IMR-90 (cell line): ENCODE measurements around the gene EPN2. TPM values are rescaled to one million over a fixed set of nuclear protein-coding genes. Genes with fewer than 3 reads are reported as not detected.

Source experiments
- ATAC-seq: fragments of 200-7000 bp; cut with Tn5 transposase; 2 replicates; pipeline ENCODE4 v1.9.1; 2020; ENCODE audit warnings: low read depth, mild to moderate bottlenecking, moderate library complexity
- BruUV-seq: library from RNA; stranded (reverse); fragments of 400-500 nt; replicated peaks from 2 replicates; lab custom pipeline; 2021; lab: Mats Ljungman, UMichigan
- CTCF ChIA-PET: fragments of 300-600 bp; formaldehyde crosslinking; extraction: SDS; loops from one replicate; lab custom pipeline; 2021; ENCODE audit warnings: antibody characterized with exemption; lab: Yijun Ruan, JAX
- POLR2A ChIA-PET: fragments of 300-600 bp; sonication (Branson Sonifier 250); formaldehyde crosslinking; loops from one replicate; lab custom pipeline; 2022; ENCODE audit warnings: antibody characterized with exemption; ENCODE audit not compliant: unreplicated experiment; lab: Charles Lee
- DNase-seq: peaks from one replicate; pipeline ENCODE4 v3.0.0; 2013
- H2AFZ ChIP-seq: replicated peaks from 2 replicates; pipeline ENCODE3; 2013; ENCODE audit warnings: low read length, mild to moderate bottlenecking; ENCODE audit not compliant: poor library complexity
- H2AK5ac ChIP-seq: 2 replicates; pipeline ENCODE4 v1.6.1; 2013; ENCODE audit warnings: low read depth, low read length, inconsistent platforms
- H2AK9ac ChIP-seq: replicated peaks from 2 replicates; pipeline ENCODE3; 2013; ENCODE audit warnings: mild to moderate bottlenecking, low read depth, low read length, moderate library complexity; ENCODE audit not compliant: poor library complexity
- H2BK120ac ChIP-seq: 2 replicates; pipeline ENCODE4 v1.6.1; 2013; ENCODE audit warnings: low read depth, low read length, inconsistent platforms
- H2BK15ac ChIP-seq: 3 replicates; pipeline ENCODE4 v1.6.1; 2013; ENCODE audit warnings: low read depth, low read length, inconsistent platforms
- H2BK20ac ChIP-seq: 2 replicates; pipeline ENCODE4 v1.6.1; 2013; ENCODE audit warnings: low read depth, mild to moderate bottlenecking, inconsistent platforms, low read length, moderate library complexity
- H2BK5ac ChIP-seq: 2 replicates; pipeline ENCODE4 v1.6.1; 2013; ENCODE audit warnings: mild to moderate bottlenecking, low read depth, low read length, inconsistent platforms; ENCODE audit not compliant: poor library complexity, severe bottlenecking
- H3K14ac ChIP-seq: replicated peaks from 2 replicates; pipeline ENCODE4 v1.6.1; 2013; ENCODE audit warnings: low read depth, low read length, inconsistent platforms
- H3K18ac ChIP-seq: 2 replicates; pipeline ENCODE4 v1.6.1; 2013; ENCODE audit warnings: low read depth, low read length, control low read depth
- H3K23ac ChIP-seq: 2 replicates; pipeline ENCODE4 v1.6.1; 2013; ENCODE audit warnings: low read depth, low read length, inconsistent platforms
- H3K27ac ChIP-seq: 2 replicates; pipeline ENCODE4 v1.5.1; 2013; ENCODE audit warnings: mild to moderate bottlenecking, control low read depth, low read length; ENCODE audit not compliant: insufficient read depth
- H3K27me3 ChIP-seq: 2 replicates; pipeline ENCODE4 v1.6.1; 2013; ENCODE audit warnings: low read length; ENCODE audit not compliant: control insufficient read depth, insufficient read depth
- H3K36me3 ChIP-seq: 2 replicates; pipeline ENCODE4 v1.6.1; 2013; ENCODE audit warnings: low read length, mixed read lengths; ENCODE audit not compliant: control insufficient read depth, insufficient read depth
- H3K4ac ChIP-seq: 2 replicates; pipeline ENCODE4 v1.6.1; 2013; ENCODE audit warnings: low read depth, low read length, inconsistent platforms
- H3K4me1 ChIP-seq: 2 replicates; pipeline ENCODE4 v1.6.1; 2013; ENCODE audit warnings: low read length, mixed read lengths; ENCODE audit not compliant: control insufficient read depth, insufficient read depth
- H3K4me2 ChIP-seq: 2 replicates; pipeline ENCODE4 v1.6.1; 2013; ENCODE audit warnings: low read depth, mild to moderate bottlenecking, control low read depth, low read length, moderate library complexity
- H3K4me3 ChIP-seq: 2 replicates; pipeline ENCODE4 v1.5.1; 2013; ENCODE audit warnings: low read depth, mild to moderate bottlenecking, control low read depth, low read length, moderate library complexity; ENCODE audit not compliant: insufficient read depth
- H3K56ac ChIP-seq: 2 replicates; pipeline ENCODE4 v1.6.1; 2013; ENCODE audit warnings: low read length, inconsistent platforms; ENCODE audit not compliant: insufficient read depth; ENCODE audit errors: extremely low read depth
- H3K79me1 ChIP-seq, 2 experiments: 2 replicates each; pipeline ENCODE4 v1.6.1; 2013; ENCODE audit warnings: low read length in 2 of 2, inconsistent platforms in 1 of 2, low read depth in 1 of 2
- H3K9ac ChIP-seq: 2 replicates; pipeline ENCODE4 v1.6.1; 2013; ENCODE audit warnings: low read depth, low read length, control low read depth
- H3K9me1 ChIP-seq: 2 replicates; pipeline ENCODE4 v1.6.1; 2013; ENCODE audit warnings: low read length, inconsistent platforms; ENCODE audit not compliant: insufficient read depth
- H3K9me3 ChIP-seq: 2 replicates; pipeline ENCODE4 v1.6.1; 2013; ENCODE audit warnings: low read length; ENCODE audit not compliant: control insufficient read depth, insufficient read depth
- H4K20me1 ChIP-seq: 2 replicates; pipeline ENCODE4 v1.6.1; 2013; ENCODE audit warnings: low read length, inconsistent platforms; ENCODE audit not compliant: insufficient read depth
- H4K5ac ChIP-seq: 2 replicates; pipeline ENCODE4 v1.6.1; 2013; ENCODE audit warnings: mild to moderate bottlenecking, low read depth, low read length, control low read depth
- H4K8ac ChIP-seq, 2 experiments: 2 replicates each; pipeline ENCODE4 v1.6.1; 2013; ENCODE audit warnings: low read depth in 2 of 2, low read length in 2 of 2, control low read depth in 1 of 2, inconsistent platforms in 1 of 2
- H4K91ac ChIP-seq: 2 replicates; pipeline ENCODE4 v1.6.1; 2013; ENCODE audit warnings: low read depth, low read length, inconsistent platforms; ENCODE audit not compliant: insufficient read depth
- ELK1 ChIP-seq: fragments of 150-350 bp; IDR thresholded peaks from 2 replicates; pipeline ENCODE4 v1.6.1; 2016; ENCODE audit warnings: low read depth, mild to moderate bottlenecking, low read length, moderate library complexity, borderline replicate concordance
- RCOR1 ChIP-seq: IDR thresholded peaks from 2 replicates; pipeline ENCODE4 v1.6.1; 2012; ENCODE audit warnings: mild to moderate bottlenecking, low read length, improper control_type of control experiment; ENCODE audit not compliant: insufficient replicate concordance
- WGBS, 2 experiments: methylation state at CpG; one replicate each; pipeline versions ENCODE4 v1.1.5 to v1.1.7; 2013; ENCODE audit warnings: missing lambda C conversion rate in 2 of 2; ENCODE audit not compliant: insufficient read length in 1 of 2; ENCODE audit errors: extremely low coverage in 2 of 2; 5-methylcytosine and 5-hydroxymethylcytosine counted together
- dilution Hi-C: fragments of 300-500 bp; cut with HindIII; formaldehyde crosslinking; loops from one replicate; pipeline ENCODE4 v1.14.3; 2018; ENCODE audit warnings: low sequenced_read_pairs; ENCODE audit not compliant: unreplicated experiment
- in situ Hi-C: fragments of 300-500 bp; cut with MboI; formaldehyde crosslinking; loops from 3 replicates; pipeline ENCODE4 v1.14.3; 2019; ENCODE audit warnings: low sequenced_read_pairs, inconsistent platforms, mixed read lengths
- intact Hi-C: fragments of 100-400 bp; cut with micrococcal nuclease; formaldehyde crosslinking; loops from 2 replicates; pipeline ENCODE4 v1.10.0; 2022
- polyA plus RNA-seq, 3 experiments: library from polyadenylated mRNA; depleted of rRNA; stranded (reverse); fragments of >200 nt; gene quantifications; 2 replicates each; pipeline ENCODE4 v1.2.3, GENCODE V29; 2012; ENCODE audit warnings: low replicate concordance in 1 of 3
- total RNA-seq: library from RNA; depleted of rRNA; stranded (reverse); fragments of >200 nt; gene quantifications from 2 replicates; pipeline ENCODE4 v1.2.3, GENCODE V29; 2012

The EPN2 gene
- total and polyA plus RNA-seq, 2 of the 4 experiments (the other 2 are of a cell fraction), result 14.9 to 25.3 TPM

DNA sequence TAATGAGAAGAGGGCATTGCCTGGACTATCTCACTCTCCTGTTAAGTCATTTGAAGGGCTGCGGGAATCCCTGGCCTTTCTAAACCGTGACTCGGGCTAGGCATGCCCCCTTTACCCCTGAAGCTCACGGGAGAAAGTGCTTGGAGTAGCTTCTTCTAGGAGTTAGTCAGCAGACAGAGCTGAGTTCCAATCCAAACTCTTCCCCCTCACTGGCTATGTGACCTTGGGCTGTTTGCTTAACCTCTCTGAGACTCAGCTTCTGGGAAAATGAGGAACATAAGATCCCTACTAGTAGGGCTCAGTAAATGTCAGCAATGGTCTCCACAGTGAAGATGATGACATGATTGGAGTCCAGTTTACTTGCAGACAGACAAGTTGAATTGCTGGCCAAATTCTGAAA lies 131.1 kb downstream of the EPN2 start:
- Histone ChIP-seq H3K4me1 (peaks cover 12% of the 10 kb centered on the region), H3K18ac (no peak overlapping the region), H3K36me3 (peaks cover 2% of the 10 kb centered on the region; the same call in 1 of the 2 replicates), H3K56ac (no peak overlapping the region), H4K8ac (no peak overlapping the region), H3K14ac (no peak overlapping the region), H3K4me3 (no peak overlapping the region), H3K9me3 (no peaks in the 10 kb centered on the region), H4K91ac (no peak overlapping the region), H3K4ac (no peak overlapping the region), H3K9me1 (no peaks in the 10 kb centered on the region), H3K23ac (no peak overlapping the region), H3K27me3 (no peaks in the 10 kb centered on the region), H2BK5ac (no peak overlapping the region), H3K9ac (no peak overlapping the region), H4K20me1 (no peaks in the 10 kb centered on the region), H4K5ac (no peak overlapping the region), H2AK5ac (no peak overlapping the region), H2AFZ (no peak overlapping the region), H2AK9ac (no peak overlapping the region), H3K79me1 (no peaks in the 10 kb centered on the region), H2BK20ac (no peak overlapping the region), H2BK120ac (no peak overlapping the region), H2BK15ac (no peak overlapping the region), H3K27ac (no peak overlapping the region), H3K4me2 (no peak overlapping the region)
- POLR2A ChIA-PET, result no interaction called here
- no TSS peak for BruUV-seq
- ATAC-seq, result peak; percentile 13
- dilution Hi-C loops, result no loop called here
- no peak for TF ChIP-seq RCOR1
- TF ChIP-seq ELK1, result no peak
- intact Hi-C loops, result no loop called here
- CTCF ChIA-PET, result interaction anchor here (1.1 kb wide), 1 partner anchor 79 kb away, joined by 3 read pairs; no protein-coding TSS in a partner anchor
- DNase-seq, result peak; percentile 37
- WGBS, 2 experiments, result no CpG with 5 or more reads among the region's 4 CpGs
- in situ Hi-C loops, result loop anchor here (5.0 kb wide), 1 partner anchor 134 kb away; no protein-coding TSS in a partner anchor
